Upper lobe of left lung (tissue), 4 donors: Measurements from ENCODE around the gene KCNJ15.

Experiments
- POLR2A ChIP-seq, 4 donors: fragments of 450-650 bp; IDR thresholded peaks; one replicate each; pipeline ENCODE4 v1.5.1; 2016 to 2017; ENCODE audit warnings: antibody characterized with exemption in 4 of 4, mild to moderate bottlenecking in 2 of 4
- TF ChIP-seq, protein P1 (sequence below), 6 experiments: fragments of 450-650 bp in 4 of 6; fragments of 200-600 bp in 2 of 6; sonication (generic) in 2 of 6; IDR thresholded peaks; one replicate each; pipeline ENCODE4 v1.5.1; 2016 to 2019; ENCODE audit warnings: antibody characterized with exemption in 6 of 6

DNA sequence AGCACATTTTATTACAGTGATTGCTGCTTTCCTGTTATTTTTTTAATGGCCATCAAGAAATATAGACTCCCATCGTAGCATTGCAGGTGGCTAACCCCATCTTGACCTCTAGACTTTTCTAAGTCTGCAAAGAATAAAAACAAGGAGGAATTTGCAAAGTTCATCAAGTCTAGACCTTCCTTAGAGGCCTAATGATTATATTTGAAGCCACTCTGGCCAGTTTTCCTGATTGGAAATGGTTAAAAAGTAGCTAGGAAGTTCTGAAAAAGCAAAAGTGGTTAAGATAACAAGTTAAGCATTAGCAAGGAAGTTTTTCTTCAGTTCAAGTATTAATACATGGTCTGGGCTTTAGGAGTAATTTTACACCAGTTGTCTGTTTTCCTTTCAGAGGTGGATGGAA is 16.7 kb upstream of the KCNJ15 start:
- TF ChIP-seq, protein P1, sequence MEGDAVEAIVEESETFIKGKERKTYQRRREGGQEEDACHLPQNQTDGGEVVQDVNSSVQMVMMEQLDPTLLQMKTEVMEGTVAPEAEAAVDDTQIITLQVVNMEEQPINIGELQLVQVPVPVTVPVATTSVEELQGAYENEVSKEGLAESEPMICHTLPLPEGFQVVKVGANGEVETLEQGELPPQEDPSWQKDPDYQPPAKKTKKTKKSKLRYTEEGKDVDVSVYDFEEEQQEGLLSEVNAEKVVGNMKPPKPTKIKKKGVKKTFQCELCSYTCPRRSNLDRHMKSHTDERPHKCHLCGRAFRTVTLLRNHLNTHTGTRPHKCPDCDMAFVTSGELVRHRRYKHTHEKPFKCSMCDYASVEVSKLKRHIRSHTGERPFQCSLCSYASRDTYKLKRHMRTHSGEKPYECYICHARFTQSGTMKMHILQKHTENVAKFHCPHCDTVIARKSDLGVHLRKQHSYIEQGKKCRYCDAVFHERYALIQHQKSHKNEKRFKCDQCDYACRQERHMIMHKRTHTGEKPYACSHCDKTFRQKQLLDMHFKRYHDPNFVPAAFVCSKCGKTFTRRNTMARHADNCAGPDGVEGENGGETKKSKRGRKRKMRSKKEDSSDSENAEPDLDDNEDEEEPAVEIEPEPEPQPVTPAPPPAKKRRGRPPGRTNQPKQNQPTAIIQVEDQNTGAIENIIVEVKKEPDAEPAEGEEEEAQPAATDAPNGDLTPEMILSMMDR (IDR thresholded peaks at IDR 0.05): no peak
- no peak for TF ChIP-seq POLR2A (IDR thresholded peaks at IDR 0.05)
